ENCODE results near the gene FZD1.
"Not testable (repeated sequence)": the region's sequence is repeated elsewhere in the genome, so short reads cannot be mapped to it uniquely, and the experiment has no call there.

The FZD1 gene

GRCh38 chr7:91293840-91294239 lies 29.6 kb downstream of the FZD1 start:
- FAIRE-seq, result no peak
- DNase-seq (ENCODE audit: extremely low spot score, insufficient read length, low read depth), result no peak

- FAIRE-seq (no peak), DNase-seq (ENCODE audit: extremely low spot score, insufficient read length, low read depth) (no peak)
Measured at GRCh38 chr7:91294639-91295220, 30.5 kb downstream of the FZD1 start.

DNA sequence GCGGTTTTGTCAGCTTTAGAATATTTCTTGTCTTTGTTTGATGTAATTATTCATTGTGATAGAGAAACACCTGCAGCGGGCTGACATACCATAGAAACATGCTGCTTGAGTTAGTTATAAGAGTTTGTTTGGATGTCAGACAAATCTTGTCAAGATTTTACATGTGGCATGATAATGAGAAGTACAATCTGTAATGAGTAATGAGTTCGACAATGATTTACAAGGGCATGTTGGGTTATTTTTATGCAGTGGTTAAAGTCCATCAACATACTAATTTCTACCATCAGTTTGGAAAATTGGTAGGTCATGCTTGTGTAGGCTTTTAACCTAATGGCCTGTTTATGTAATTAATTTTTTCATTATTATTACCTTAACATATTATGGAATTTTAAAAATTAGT lies 31.3 kb downstream of the FZD1 start:
- no peak for FAIRE-seq
- DNase-seq (ENCODE audit: extremely low spot score, insufficient read length, low read depth), result no peak

DNA sequence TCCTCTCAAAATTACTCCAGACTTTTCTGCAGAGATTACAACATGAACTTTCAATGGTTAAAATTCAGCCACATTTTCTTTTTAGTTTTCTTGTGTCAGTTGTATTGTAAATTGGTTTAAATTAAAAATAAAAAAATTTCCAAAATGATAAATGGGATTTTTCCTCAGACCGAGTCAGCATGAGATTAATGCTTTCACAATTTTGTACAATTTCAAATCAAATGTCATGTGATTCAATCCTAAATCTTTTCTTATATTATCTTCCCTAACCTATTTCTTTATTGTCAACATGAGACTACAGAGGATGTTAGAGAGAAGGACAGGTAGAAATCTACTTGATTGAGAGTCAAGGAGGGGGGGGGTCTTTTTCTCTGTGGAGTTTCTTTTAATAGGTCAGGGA lies 33.7 kb downstream of the FZD1 start:
- DNase-seq (ENCODE audit: extremely low spot score, insufficient read length, low read depth) (no peak), FAIRE-seq (no peak)

DNA sequence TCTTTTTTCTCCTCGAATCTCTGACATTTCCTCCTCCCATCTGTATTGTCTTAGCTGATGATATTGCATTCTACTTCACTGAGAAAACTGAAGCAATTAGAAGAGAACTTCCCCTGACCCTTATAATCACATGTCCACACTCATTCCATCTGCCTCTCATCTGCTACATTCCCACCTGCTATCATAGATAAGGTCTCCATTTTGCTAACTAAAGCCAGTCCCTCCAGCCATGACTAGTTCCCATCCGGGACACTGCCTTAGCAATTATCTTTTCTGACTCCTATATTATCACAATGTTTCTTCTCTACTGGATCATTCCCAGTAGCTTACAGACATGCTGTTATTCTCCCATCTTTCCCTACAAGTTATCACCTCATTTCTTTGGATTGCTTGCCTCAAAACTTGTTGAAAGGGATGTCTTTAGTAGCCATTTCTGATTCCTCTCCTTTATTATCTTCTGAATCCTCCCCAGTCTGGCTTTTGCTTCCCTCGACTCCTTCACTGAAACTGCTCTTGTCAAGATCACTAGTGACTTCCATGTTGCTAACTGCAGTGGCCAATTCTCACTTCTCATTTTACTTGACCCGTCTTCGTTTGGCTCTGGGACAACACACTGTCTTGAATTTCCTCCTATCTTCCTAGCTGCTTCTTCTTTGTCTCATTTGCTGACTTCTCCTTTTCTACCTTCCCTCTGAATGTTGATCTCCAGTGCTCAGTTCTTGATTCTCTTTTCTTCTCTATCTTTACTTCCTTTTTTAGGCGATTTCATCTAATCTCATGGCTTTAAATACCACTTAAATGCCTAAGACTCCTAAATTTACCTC lies 35.9 kb downstream of the FZD1 start:
- DNase-seq (ENCODE audit: extremely low spot score, insufficient read length, low read depth) (no peak), FAIRE-seq (no peak)

GRCh38 chr7:91302794-91303193 lies 38.6 kb downstream of the FZD1 start:
- peak; percentile 26 for FAIRE-seq
- no peak for DNase-seq (ENCODE audit: extremely low spot score, insufficient read length, low read depth)

- DNase-seq (ENCODE audit: extremely low spot score, insufficient read length, low read depth), result no peak
Measured at GRCh38 chr7:91306266-91306665, 42.0 kb downstream of the FZD1 start.

GRCh38 chr7:91307467-91307866 lies 43.2 kb downstream of the FZD1 start:
- DNase-seq (ENCODE audit: extremely low spot score, insufficient read length, low read depth), result no peak

More at GRCh38 chr7:91306266-91306665, 42.0 kb downstream of the FZD1 start:
- no peak for FAIRE-seq

DNA sequence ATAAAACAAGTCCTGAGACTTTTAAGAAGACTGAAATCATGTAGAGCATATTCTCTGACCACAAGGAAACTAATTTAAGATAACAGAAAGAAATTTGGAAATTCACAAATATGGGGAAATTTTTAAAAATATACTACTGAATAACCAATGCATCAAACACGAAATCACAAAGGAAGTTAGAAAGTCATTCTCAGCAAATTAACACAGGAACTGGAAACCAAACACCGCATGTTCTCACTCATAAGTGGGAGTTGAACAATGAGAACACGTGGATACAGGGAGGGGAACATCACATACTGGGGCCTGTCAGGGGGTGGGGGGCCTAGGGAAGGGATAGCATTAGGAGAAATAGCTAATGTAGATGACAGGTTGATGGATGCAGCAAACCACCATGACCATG lies 44.0 kb downstream of the FZD1 start:
- not testable (repeated sequence) for FAIRE-seq; DNase-seq (ENCODE audit: extremely low spot score, insufficient read length, low read depth)

More at GRCh38 chr7:91307467-91307866, 43.2 kb downstream of the FZD1 start:
- no peak for FAIRE-seq

- FAIRE-seq (no peak), DNase-seq (ENCODE audit: extremely low spot score, insufficient read length, low read depth) (no peak)
Measured at GRCh38 chr7:91310830-91311460, 46.7 kb downstream of the FZD1 start.

DNA sequence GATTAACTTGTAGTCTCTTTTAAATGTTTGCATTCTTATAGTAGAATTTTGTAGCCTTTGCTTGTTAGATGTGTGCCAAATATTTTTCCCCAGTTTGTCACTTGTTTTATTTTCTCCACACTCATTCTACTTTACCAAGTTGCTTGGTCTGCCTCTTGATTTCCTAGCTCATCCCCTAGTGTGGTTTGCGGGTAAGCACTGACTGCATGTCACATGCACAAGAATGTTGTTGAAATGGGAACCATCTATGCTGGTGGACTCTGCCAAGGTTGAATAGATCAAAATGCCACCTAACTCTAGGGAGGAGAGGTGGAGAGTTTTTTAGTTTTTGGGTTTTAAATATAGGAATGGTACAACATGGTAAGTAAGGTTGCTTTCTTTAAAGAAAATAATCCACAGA lies 47.6 kb downstream of the FZD1 start:
- DNase-seq (ENCODE audit: extremely low spot score, insufficient read length, low read depth) (no peak), FAIRE-seq (no peak)

DNA sequence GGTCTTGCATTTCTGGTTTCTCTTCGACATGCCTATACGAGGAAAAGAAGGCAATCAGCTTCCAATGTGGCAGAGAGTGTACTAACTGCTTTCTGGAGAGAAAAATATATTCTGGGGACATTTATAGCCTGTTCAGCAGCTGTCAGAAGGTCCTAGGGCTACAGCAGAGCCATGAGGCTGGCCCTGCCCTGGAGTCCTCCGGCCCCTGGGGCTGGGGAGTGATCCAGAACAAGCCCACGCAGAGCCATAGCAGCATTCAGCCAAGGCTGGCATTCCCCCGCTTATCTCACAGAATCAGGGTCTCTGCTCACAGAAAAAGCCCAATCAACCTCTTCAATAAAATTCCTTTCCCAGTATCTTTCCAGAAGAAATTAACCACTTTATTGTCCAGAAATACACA lies 48.9 kb downstream of the FZD1 start:
- FAIRE-seq, result no peak
- DNase-seq (ENCODE audit: extremely low spot score, insufficient read length, low read depth), result no peak

DNA sequence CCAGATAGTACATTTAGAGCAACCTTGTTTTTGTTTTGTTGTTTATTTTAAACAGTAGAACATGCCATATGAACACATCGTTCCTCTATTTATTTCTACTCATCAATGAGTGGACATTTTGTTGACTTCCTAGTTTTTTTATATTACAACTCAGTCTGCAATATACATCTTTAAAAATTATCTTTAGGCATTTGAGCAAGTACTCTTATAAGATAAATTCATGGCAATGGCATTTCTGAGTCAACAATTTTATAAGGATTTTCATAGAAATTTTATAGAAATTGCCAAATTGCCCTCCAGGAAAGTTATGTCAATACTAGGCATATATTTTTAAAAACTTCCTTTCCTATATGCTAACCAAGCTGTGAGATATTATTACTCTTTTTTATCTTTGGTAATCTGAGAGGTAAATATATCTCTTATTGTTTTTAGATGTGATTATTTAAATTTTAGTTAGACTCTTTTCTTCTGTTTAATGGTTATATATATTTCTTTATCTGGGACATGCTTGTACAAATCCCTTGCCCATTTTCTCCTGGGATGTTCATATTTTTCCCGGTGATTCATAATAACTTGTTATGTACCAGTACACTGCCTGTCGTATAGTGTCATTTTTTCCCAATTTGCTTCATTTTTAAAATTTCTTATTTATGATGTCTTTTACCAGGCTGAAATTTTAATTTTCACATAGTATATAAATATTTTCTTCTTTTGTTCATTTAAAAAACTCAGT lies 50.5 kb downstream of the FZD1 start:
- DNase-seq (ENCODE audit: extremely low spot score, insufficient read length, low read depth), result no peak
- no peak for FAIRE-seq

GRCh38 chr7:91316426-91316825 lies 52.2 kb downstream of the FZD1 start:
- FAIRE-seq (no peak), DNase-seq (ENCODE audit: extremely low spot score, insufficient read length, low read depth) (no peak)

DNA sequence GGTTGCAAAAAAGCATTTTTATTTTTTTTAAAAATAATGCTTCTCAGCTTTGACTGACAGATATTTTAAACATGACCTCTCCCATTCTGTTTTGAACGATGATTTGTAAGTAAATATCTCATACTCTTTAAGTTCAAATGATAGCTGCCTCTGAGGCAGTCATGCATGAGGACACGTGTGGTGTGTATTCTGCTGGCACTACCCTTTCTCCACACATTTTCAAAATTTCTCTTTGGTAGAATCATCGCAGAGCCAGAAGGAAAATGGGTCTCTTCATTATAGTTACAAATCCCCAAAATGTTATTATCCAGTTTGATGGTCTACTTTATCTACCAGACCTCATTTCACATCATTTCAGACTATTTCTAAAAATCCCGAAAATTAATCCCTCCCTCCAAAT lies 55.1 kb downstream of the FZD1 start:
- FAIRE-seq (no peak), DNase-seq (ENCODE audit: extremely low spot score, insufficient read length, low read depth) (no peak)

DNA sequence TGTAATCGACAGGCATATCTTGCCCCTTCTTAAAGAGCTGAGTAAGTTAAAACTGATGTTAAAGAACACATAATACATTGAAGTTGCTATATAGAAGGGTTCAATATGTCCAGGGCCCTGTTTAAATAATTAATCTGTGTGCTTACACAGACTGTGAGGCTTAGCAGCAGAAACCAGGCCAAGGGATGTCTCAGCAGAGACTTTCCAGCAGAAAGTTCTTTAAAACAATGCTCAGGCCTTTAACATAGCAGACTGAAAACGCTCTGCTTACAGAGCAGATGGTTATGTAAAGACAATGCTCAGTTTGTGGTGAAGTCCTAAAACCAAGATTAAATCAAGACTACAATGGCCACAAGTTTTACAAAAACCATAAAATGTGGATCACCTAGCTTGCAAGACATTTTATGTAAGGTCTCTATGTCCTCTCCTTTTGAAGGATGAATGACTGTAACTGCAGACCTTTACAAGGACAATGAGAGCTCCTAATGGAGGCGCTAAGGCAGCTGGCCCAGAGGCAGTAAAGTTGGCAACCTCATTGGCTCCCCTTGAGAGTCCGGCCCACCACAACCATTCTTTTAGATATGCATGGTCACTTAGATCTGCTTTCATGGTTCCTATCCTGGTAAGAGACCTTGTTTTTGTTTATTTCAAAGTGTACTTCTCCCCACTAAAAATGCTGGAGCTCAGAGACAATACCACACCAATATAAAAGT lies 56.3 kb downstream of the FZD1 start:
- no peak for FAIRE-seq
- DNase-seq (ENCODE audit: extremely low spot score, insufficient read length, low read depth), result no peak

All from GM18507 (cell line).